ENCODE data around the gene TMEM238. TPM values are rescaled to one million over a fixed set of nuclear protein-coding genes. Genes with fewer than 3 reads are reported as not detected.

The TMEM238 gene
- total RNA-seq, 1 donor from 2014 or later = 4.2 TPM

GRCh38 chr19:55358493-55358892 is 25.6 kb downstream of the TMEM238 start:
- DNase-seq = no peak

- DNase-seq = peak; percentile 37
These were observed 28.8 kb downstream of the TMEM238 start for GRCh38 chr19:55355213-55355821.

- no peak for DNase-seq
These were observed 29.3 kb downstream of the TMEM238 start, which contains the start of gene COX6B2 for GRCh38 chr19:55354698-55355212. Gene COX6B2, minus strand, starts transcription at chr19:55354719. Its CDS starts 198 bp downstream, at chr19:55354521.

- DNase-seq = peak; percentile 60
These were observed 30.0 kb downstream of the TMEM238 start for GRCh38 chr19:55353803-55354697.

- DNase-seq = no peak
These were observed 30.7 kb downstream of the TMEM238 start for GRCh38 chr19:55353356-55353802.

- DNase-seq = no peak
These were observed 31.4 kb downstream of the TMEM238 start for GRCh38 chr19:55352549-55353145.

- DNase-seq = no peak
These were observed 32.1 kb downstream of the TMEM238 start for GRCh38 chr19:55352040-55352439.

- DNase-seq = no peak
These were observed 33.3 kb downstream of the TMEM238 start for GRCh38 chr19:55350620-55351315.

GRCh38 chr19:55348317-55349034 is 35.6 kb downstream of the TMEM238 start:
- no peak for DNase-seq

GRCh38 chr19:55347442-55348009 is 36.6 kb downstream of the TMEM238 start:
- DNase-seq = no peak

GRCh38 chr19:55346725-55347441 is 37.2 kb downstream of the TMEM238 start:
- DNase-seq = no peak

- peak; percentile 85 for DNase-seq
These were observed 38.0 kb downstream of the TMEM238 start for GRCh38 chr19:55345818-55346724.

GRCh38 chr19:55345101-55345817 is 38.8 kb downstream of the TMEM238 start:
- no peak for DNase-seq

- DNase-seq = peak; percentile 94
These were observed 39.6 kb downstream of the TMEM238 start for GRCh38 chr19:55344444-55344843.

- DNase-seq = no peak
These were observed 42.2 kb downstream of the TMEM238 start for GRCh38 chr19:55341595-55342531.

- peak; percentile 93 for DNase-seq
These were observed 42.9 kb downstream of the TMEM238 start for GRCh38 chr19:55341171-55341588.

GRCh38 chr19:55340784-55341147 is 43.3 kb downstream of the TMEM238 start:
- DNase-seq = no peak

Data from tongue (tissue), 2 donors.